Activated CD8-positive, alpha-beta T cell treated with anti-CD3 and anti-CD28 coated beads, Interleukin-2, amount 10 ng/mL, durations not matched to agents 7 days and 5 days (primary cell): ENCODE measurements around the gene RNF151. TPM values are rescaled to one million over a fixed set of nuclear protein-coding genes. Genes with fewer than 3 reads are reported as not detected.

ENCODE experiments used
- ATAC-seq: fragments of 150-1000 bp; cut with Tn5 transposase; one replicate; pipeline ENCODE4 v1.10.0; 2021; ENCODE audit warnings: moderate library complexity
- CTCF ChIA-PET: fragments of 350-600 bp; sonication (Branson Sonifier 250); formaldehyde crosslinking; loops from one replicate; lab custom pipeline; 2021; ENCODE audit warnings: antibody characterized with exemption; lab: Charles Lee
- POLR2A ChIA-PET: fragments of 350-600 bp; sonication (Branson Sonifier 250); formaldehyde crosslinking; loops from one replicate; lab custom pipeline; 2021; ENCODE audit warnings: antibody characterized with exemption; lab: Charles Lee
- DNase-seq: peaks from one replicate; pipeline ENCODE4 v3.0.0-alpha.2; 2020
- H3K27ac Mint-ChIP-seq: one replicate; pipeline ENCODE4 v1.8.0; 2021; ENCODE audit warnings: mild to moderate bottlenecking, mixed read lengths
- H3K27me3 Mint-ChIP-seq: one replicate; pipeline ENCODE4 v1.8.0; 2021; ENCODE audit warnings: low read depth, mixed read lengths
- H3K36me3 Mint-ChIP-seq: one replicate; pipeline ENCODE4 v1.8.0; 2021; ENCODE audit warnings: low read depth, mixed read lengths
- H3K4me1 Mint-ChIP-seq: one replicate; pipeline ENCODE4 v1.8.0; 2021; ENCODE audit warnings: low read depth, mixed read lengths
- H3K4me3 Mint-ChIP-seq: one replicate; pipeline ENCODE4 v1.8.0; 2021; ENCODE audit warnings: mild to moderate bottlenecking, mixed read lengths
- H3K9me3 Mint-ChIP-seq: one replicate; pipeline ENCODE4 v1.8.0; 2022; ENCODE audit warnings: mixed read lengths; ENCODE audit not compliant: insufficient read depth
- total RNA-seq, 2 experiments: library from RNA; stranded (reverse); gene quantifications; one replicate each; pipeline ENCODE4 v1.2.3, GENCODE V29; 2021

Gene RNF151
- total RNA-seq, 2 experiments from 2014 or later: not detected

GRCh38 chr16:1990351-1991134 lies 23.9 kb downstream of the RNF151 start:
- DNase-seq (peak; percentile 58), ATAC-seq (peak; percentile 10)
- Mint-ChIP-seq H3K27ac (peak overlapping the region; percentile 78), H3K27me3 (peaks cover 10% of the 10 kb centered on the region), H3K4me3 (peak overlapping the region; percentile 69), H3K4me1 (peaks cover 28% of the 10 kb centered on the region), H3K36me3 (peaks cover 16% of the 10 kb centered on the region), H3K9me3 (no peaks in the 10 kb centered on the region)
- CTCF ChIA-PET: interaction anchor here (0.9 to 3.1 kb wide), 3 partner anchors 13 to 165 kb away, joined by 3 to 21 read pairs (median 4); partner anchors contain the start of gene TRAF7
- POLR2A ChIA-PET: interaction anchor here (0.8 to 6.5 kb wide), 6 partner anchors 12 to 165 kb away, joined by 3 to 44 read pairs (median 4); partner anchors contain the start of genes RPS2 and TRAF7

- no peaks in the 10 kb centered on the region for H3K9me3 Mint-ChIP-seq
- ChIA-PET POLR2A (interaction anchor here (0.8 to 6.5 kb wide), 7 partner anchors 13 to 164 kb away, joined by 3 to 44 read pairs (median 4); partner anchors contain the start of genes RPS2, TBL3 and TRAF7), CTCF (interaction anchor here (1.5 to 3.1 kb wide), 2 partner anchors 12 to 156 kb away, joined by 3 to 21 read pairs; no protein-coding TSS in a partner anchor)
- peaks cover 16% of the 10 kb centered on the region for H3K36me3 Mint-ChIP-seq
- peak overlapping the region; percentile 78 for H3K27ac Mint-ChIP-seq
- peaks cover 10% of the 10 kb centered on the region for H3K27me3 Mint-ChIP-seq
- H3K4me3 Mint-ChIP-seq: peak overlapping the region; percentile 69
- peak; percentile 38 for ATAC-seq
- DNase-seq: peak; percentile 70
- H3K4me1 Mint-ChIP-seq: peaks cover 28% of the 10 kb centered on the region
These were observed 24.5 kb downstream of the RNF151 start for GRCh38 chr16:1991135-1991551.

GRCh38 chr16:1991588-1991947 lies 24.9 kb downstream of the RNF151 start:
- Mint-ChIP-seq H3K9me3 (no peaks in the 10 kb centered on the region), H3K27me3 (peaks cover 10% of the 10 kb centered on the region), H3K27ac (peak overlapping the region; percentile 78), H3K4me1 (peaks cover 25% of the 10 kb centered on the region), H3K36me3 (peaks cover 12% of the 10 kb centered on the region), H3K4me3 (peak overlapping the region; percentile 69)
- ChIA-PET POLR2A (interaction anchor here (1.1 to 6.5 kb wide), 5 partner anchors 13 to 164 kb away, joined by 4 to 44 read pairs (median 5); partner anchors contain the start of genes RPS2, TBL3 and TRAF7), CTCF (interaction anchor here (1.1 to 3.1 kb wide), 3 partner anchors 12 to 156 kb away, joined by 3 to 21 read pairs (median 6); no protein-coding TSS in a partner anchor)
- no peak for ATAC-seq
- no peak for DNase-seq

GRCh38 chr16:1991948-1992703 lies 25.5 kb downstream of the RNF151 start:
- peaks cover 10% of the 10 kb centered on the region for H3K27me3 Mint-ChIP-seq
- no peak overlapping the region for H3K27ac Mint-ChIP-seq
- ChIA-PET POLR2A (interaction anchor here (0.5 to 6.5 kb wide), 5 partner anchors 17 to 411 kb away, joined by 3 to 44 read pairs (median 4); partner anchors contain the start of genes RPS2, TBL3, TRAF7 and ZNF598), CTCF (interaction anchor here (1.1 to 3.1 kb wide), 2 partner anchors 11 to 148 kb away, joined by 6 to 21 read pairs; no protein-coding TSS in a partner anchor)
- peaks cover 30% of the 10 kb centered on the region for H3K4me1 Mint-ChIP-seq
- no peaks in the 10 kb centered on the region for H3K9me3 Mint-ChIP-seq
- peak; percentile 78 for ATAC-seq
- DNase-seq: peak; percentile 97
- H3K4me3 Mint-ChIP-seq: peak overlapping the region; percentile 69
- peaks cover 10% of the 10 kb centered on the region for H3K36me3 Mint-ChIP-seq

DNA sequence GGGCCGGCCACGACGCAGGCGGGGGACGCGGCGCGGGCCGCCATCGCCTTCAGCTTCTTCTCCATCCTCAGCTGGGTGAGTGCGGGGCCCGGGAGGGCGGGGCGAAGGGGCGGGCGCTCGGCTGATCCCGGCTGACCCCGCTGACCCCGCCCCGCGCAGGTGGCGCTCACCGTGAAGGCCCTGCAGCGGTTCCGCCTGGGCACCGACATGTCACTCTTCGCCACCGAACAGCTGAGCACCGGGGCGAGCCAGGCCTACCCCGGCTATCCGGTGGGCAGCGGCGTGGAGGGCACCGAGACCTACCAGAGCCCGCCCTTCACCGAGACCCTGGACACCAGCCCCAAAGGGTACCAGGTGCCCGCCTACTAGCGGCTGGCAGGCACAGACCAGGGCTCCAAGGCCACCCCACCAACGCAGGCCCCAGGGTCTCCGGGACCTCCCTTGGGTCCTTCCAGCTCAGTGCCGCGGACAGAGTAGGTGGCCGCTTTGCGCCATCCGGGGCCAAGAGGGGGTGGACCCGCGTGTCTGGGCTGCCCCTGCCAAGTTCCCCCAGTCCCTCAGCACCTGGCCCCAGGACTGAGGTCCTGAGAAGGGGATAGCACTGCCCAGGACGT lies 26.2 kb downstream of the RNF151 start:
- ChIA-PET CTCF (interaction anchor here (1.1 to 3.1 kb wide), 2 partner anchors 11 to 147 kb away, joined by 6 to 21 read pairs; no protein-coding TSS in a partner anchor), POLR2A (interaction anchor here (0.5 to 6.5 kb wide), 4 partner anchors 17 to 412 kb away, joined by 3 to 44 read pairs (median 4); partner anchors contain the start of genes RPS2 and ZNF598)
- Mint-ChIP-seq H3K27me3 (peaks cover 10% of the 10 kb centered on the region), H3K9me3 (no peaks in the 10 kb centered on the region), H3K4me1 (peaks cover 33% of the 10 kb centered on the region), H3K4me3 (no peak overlapping the region), H3K36me3 (peaks cover 13% of the 10 kb centered on the region), H3K27ac (no peak overlapping the region)
- no peak for DNase-seq
- ATAC-seq: no peak

DNA sequence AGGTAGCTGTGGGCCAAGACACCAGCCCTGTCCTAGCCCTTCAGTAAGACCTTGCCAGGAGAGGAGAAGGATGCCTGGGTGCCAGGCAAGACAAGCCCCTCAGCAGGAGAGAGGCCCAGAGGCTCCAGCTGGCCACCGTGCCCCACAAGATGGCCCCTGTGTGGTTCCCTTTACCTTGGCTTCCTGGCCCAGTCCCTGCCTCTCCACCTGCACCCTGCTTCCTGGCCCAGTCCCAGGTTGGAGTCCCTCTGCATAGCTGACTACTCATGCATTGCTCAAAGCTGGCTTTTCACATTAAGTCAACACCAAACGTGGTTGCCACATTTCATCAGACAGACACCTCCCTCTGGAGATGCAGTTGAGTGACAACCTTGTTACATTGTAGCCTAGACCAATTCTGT lies 27.1 kb downstream of the RNF151 start:
- no peak for ATAC-seq

DNA sequence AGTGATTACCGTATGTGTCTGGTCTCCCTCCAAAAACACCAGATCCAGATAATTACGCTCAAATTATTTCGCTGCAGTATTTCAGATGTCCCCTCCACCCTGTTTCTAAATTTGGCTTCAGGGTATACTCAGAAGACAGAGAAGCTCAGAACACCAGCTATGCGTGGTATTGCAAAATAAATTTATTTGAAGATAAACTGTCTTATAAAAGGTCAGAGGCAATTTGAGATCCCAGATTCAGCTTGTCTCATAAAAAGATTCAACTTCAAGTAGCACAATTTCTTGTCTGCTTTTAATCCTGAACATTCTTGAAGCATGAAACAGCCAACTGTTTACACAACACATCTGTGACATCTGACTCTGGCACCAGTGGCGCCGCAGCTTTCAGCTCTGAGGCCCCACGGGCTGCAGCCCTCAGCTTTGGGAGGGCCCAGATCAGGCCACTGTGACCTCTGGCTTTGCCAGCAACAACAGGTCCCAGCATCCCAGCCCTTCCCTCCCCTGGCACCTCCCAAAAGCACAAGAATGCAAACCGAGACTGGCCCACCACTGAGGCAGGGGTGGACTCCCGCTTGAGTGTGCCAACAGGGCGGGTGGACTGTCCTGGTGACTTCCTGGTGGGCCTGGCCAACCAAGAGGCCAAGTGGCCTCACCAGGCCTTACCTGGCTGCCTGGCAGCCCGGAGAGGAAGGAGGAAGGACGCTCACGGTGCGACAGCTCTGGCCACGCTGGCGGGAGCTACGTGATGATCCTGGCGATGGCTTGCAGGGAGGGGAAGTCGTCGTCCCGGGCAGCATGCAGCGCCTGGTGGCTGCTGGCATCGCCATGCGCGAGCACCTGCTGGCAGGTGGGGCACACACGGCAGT lies 31.1 kb downstream of the RNF151 start:
- DNase-seq (no peak), ATAC-seq (no peak)
- peaks cover 31% of the 10 kb centered on the region for H3K36me3 Mint-ChIP-seq
- no peaks in the 10 kb centered on the region for H3K9me3 Mint-ChIP-seq
- H3K27ac Mint-ChIP-seq: no peak overlapping the region
- H3K27me3 Mint-ChIP-seq: no peaks in the 10 kb centered on the region
- POLR2A ChIA-PET: no interaction called here
- no peak overlapping the region for H3K4me3 Mint-ChIP-seq
- CTCF ChIA-PET: interaction anchor here (1.8 kb wide), 1 partner anchor 10 kb away, joined by 6 read pairs; no protein-coding TSS in a partner anchor
- peaks cover 15% of the 10 kb centered on the region for H3K4me1 Mint-ChIP-seq

More for the DNA sequence above, 27.1 kb downstream of the RNF151 start:
- peak overlapping the region; percentile 35 for H3K27ac Mint-ChIP-seq
- peaks cover 15% of the 10 kb centered on the region for H3K36me3 Mint-ChIP-seq
- DNase-seq: no peak
- ChIA-PET CTCF (interaction anchor here (1.3 kb wide), 1 partner anchor 10 kb away, joined by 14 read pairs; no protein-coding TSS in a partner anchor), POLR2A (interaction anchor here (0.6 to 6.5 kb wide), 4 partner anchors 11 to 1325 kb away, joined by 3 to 44 read pairs (median 4); partner anchors contain the start of gene RPS2)
- H3K4me1 Mint-ChIP-seq: peaks cover 33% of the 10 kb centered on the region
- H3K4me3 Mint-ChIP-seq: no peak overlapping the region
- peaks cover 7% of the 10 kb centered on the region for H3K27me3 Mint-ChIP-seq
- H3K9me3 Mint-ChIP-seq: no peaks in the 10 kb centered on the region

DNA sequence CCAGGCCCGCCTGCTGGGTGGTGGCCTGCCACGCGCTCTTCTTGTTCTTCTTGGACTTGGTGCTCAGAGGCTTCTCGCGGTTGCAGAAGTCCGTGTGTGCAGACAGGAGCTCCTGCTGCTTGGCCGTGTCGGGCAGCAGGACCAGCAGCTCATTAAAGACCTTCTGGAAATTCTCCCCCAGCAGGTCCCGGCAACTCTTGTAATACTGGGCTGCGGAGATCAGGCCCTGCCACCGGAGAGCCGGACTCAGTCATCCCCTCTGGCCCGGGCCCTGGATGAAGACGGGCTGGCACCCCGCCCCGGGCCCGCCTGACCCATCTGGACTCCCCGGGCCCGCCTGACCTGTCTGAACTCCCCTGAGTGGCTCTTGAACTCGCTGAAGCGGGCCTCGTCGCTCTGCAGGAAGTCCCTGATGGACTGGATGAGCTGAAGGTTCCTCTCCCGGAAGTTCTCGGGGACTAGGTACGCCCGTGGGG lies 31.7 kb downstream of the RNF151 start:
- CTCF ChIA-PET: no interaction called here
- Mint-ChIP-seq H3K4me1 (peaks cover 15% of the 10 kb centered on the region), H3K27ac (no peak overlapping the region), H3K36me3 (peaks cover 31% of the 10 kb centered on the region), H3K4me3 (no peak overlapping the region), H3K27me3 (no peaks in the 10 kb centered on the region), H3K9me3 (no peaks in the 10 kb centered on the region)
- POLR2A ChIA-PET: no interaction called here
- no peak for ATAC-seq
- DNase-seq: no peak

GRCh38 chr16:1998852-1999801 lies 32.5 kb downstream of the RNF151 start:
- ChIA-PET POLR2A (no interaction called here), CTCF (no interaction called here)
- DNase-seq (no peak), ATAC-seq (no peak)
- Mint-ChIP-seq H3K36me3 (peaks cover 31% of the 10 kb centered on the region), H3K9me3 (no peaks in the 10 kb centered on the region), H3K4me3 (no peak overlapping the region), H3K4me1 (peaks cover 16% of the 10 kb centered on the region), H3K27me3 (no peaks in the 10 kb centered on the region), H3K27ac (no peak overlapping the region)
